SK-N-SH treated with all-trans-retinoic acid at 6 μM for 48 hours (cell line): ENCODE measurements around the gene BABAM2.

Experiments used
- ATAC-seq: fragments of 200-7000 bp; cut with Tn5 transposase; 3 replicates; pipeline ENCODE4 v1.9.1; 2020; ENCODE audit warnings: mild to moderate bottlenecking, moderate library complexity
- ARNTL ChIP-seq: fragments of 450-650 bp; formaldehyde crosslinking; IDR thresholded peaks from 2 replicates; pipeline ENCODE4 v1.5.0; 2020; ENCODE audit warnings: low read depth, mild to moderate bottlenecking, moderate library complexity, borderline replicate concordance
- BACH2 ChIP-seq: fragments of 250-450 bp; sonication (Bioruptor Pico); IDR thresholded peaks from 2 replicates; pipeline ENCODE4 v1.9.0; 2021; ENCODE audit warnings: mild to moderate bottlenecking, borderline replicate concordance
- CSDC2 ChIP-seq: fragments of 250-450 bp; sonication (Bioruptor Pico); IDR thresholded peaks from 2 replicates; pipeline ENCODE4 v1.5.0; 2020; ENCODE audit warnings: mild to moderate bottlenecking, moderate library complexity
- CSRNP3 ChIP-seq: fragments of 250-450 bp; sonication (Bioruptor Pico); IDR thresholded peaks from 2 replicates; pipeline ENCODE4 v1.5.1; 2021; ENCODE audit warnings: mild to moderate bottlenecking, moderate library complexity
- OSR1 ChIP-seq: fragments of 250-450 bp; sonication (Bioruptor Pico); IDR thresholded peaks from 2 replicates; pipeline ENCODE4 v1.8.0; 2022; ENCODE audit warnings: moderate library complexity, mild to moderate bottlenecking, inconsistent platforms
- PPARA ChIP-seq: fragments of 250-450 bp; sonication (Bioruptor Pico); IDR thresholded peaks from 2 replicates; pipeline ENCODE4 v1.5.0; 2020; ENCODE audit warnings: mild to moderate bottlenecking, borderline replicate concordance
- RARB ChIP-seq: fragments of 250-450 bp; sonication (Bioruptor Pico); IDR thresholded peaks from 2 replicates; pipeline ENCODE4 v1.8.0; 2021; ENCODE audit warnings: mild to moderate bottlenecking, moderate library complexity
- SNAI2 ChIP-seq: fragments of 250-450 bp; sonication (Bioruptor Pico); IDR thresholded peaks from 2 replicates; pipeline ENCODE4 v1.5.0; 2020; ENCODE audit warnings: mild to moderate bottlenecking, moderate library complexity
- TCF4 ChIP-seq: fragments of 250-450 bp; sonication (Bioruptor Pico); IDR thresholded peaks from 2 replicates; pipeline ENCODE4 v1.8.0; 2021; ENCODE audit warnings: mild to moderate bottlenecking, moderate library complexity, borderline replicate concordance
- TOX ChIP-seq: fragments of 250-450 bp; sonication (Bioruptor Pico); IDR thresholded peaks from 2 replicates; pipeline ENCODE4 v1.8.0; 2021; ENCODE audit warnings: mild to moderate bottlenecking, moderate library complexity, borderline replicate concordance
- TSHZ2 ChIP-seq: fragments of 250-450 bp; sonication (Bioruptor Pico); IDR thresholded peaks from 2 replicates; pipeline ENCODE4 v1.5.0; 2020; ENCODE audit warnings: mild to moderate bottlenecking, moderate library complexity
- ZC3H10 ChIP-seq: fragments of 250-450 bp; sonication (Bioruptor Pico); IDR thresholded peaks from 2 replicates; pipeline ENCODE4 v1.5.1; 2021; ENCODE audit warnings: mild to moderate bottlenecking, moderate library complexity
- ZFP3 ChIP-seq: fragments of 250-450 bp; sonication (Bioruptor Pico); IDR thresholded peaks from 2 replicates; pipeline ENCODE4 v1.5.0; 2020; ENCODE audit warnings: mild to moderate bottlenecking, moderate library complexity
- ZNF565 ChIP-seq: fragments of 450-650 bp; formaldehyde crosslinking; conservative IDR thresholded peaks from 2 replicates; pipeline ENCODE4 v1.5.0; 2020; ENCODE audit warnings: low read depth, mild to moderate bottlenecking, moderate library complexity
- ZNF70 ChIP-seq: fragments of 450-650 bp; formaldehyde crosslinking; IDR thresholded peaks from 2 replicates; pipeline ENCODE4 v1.5.0; 2020; ENCODE audit warnings: mild to moderate bottlenecking, moderate library complexity
- ZNF8 ChIP-seq: fragments of 450-650 bp; formaldehyde crosslinking; IDR thresholded peaks from 2 replicates; pipeline ENCODE4 v1.5.0; 2020; ENCODE audit warnings: mild to moderate bottlenecking, moderate library complexity
- TF ChIP-seq, protein P1 (sequence below): fragments of 250-450 bp; sonication (Bioruptor Pico); IDR thresholded peaks from 2 replicates; pipeline ENCODE4 v1.5.1; 2020; ENCODE audit warnings: low read depth, mild to moderate bottlenecking, moderate library complexity
- TF ChIP-seq, protein P2 (sequence below): fragments of 250-450 bp; sonication (Bioruptor Pico); IDR thresholded peaks from 2 replicates; pipeline ENCODE4 v1.8.0; 2021; ENCODE audit warnings: low read depth, mild to moderate bottlenecking, moderate library complexity, borderline replicate concordance

BABAM2 gene

DNA sequence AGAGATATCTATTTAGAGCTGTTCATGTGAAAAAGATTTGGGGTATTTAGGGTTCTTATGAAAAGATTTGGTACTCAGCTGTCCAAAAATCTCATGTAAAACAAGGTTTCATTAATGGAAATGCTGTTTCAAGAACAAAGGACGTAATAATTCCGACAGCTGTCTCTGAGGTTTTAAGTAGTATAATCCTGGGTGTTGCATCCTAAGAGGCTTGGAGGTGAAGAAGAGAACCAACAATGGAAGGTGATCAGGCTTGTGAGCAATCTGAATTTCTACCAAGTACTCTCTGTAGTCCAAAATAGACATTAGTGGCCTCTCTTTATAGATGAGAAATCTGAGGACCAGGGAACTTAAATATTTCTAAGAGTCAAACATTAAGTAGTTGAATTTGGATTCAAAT, 205.1 kb downstream of the BABAM2 start:
- no peak for ATAC-seq
- no peak for TF ChIP-seq RARB
- TF ChIP-seq CSRNP3 (CRISPR knock-in tag): no peak
- no peak for TF ChIP-seq TCF4 (CRISPR knock-in tag)
- TF ChIP-seq ZC3H10 (CRISPR knock-in tag): no peak
- no peak for TF ChIP-seq BACH2 (CRISPR knock-in tag)
- TF ChIP-seq ZFP3 (CRISPR knock-in tag): no peak
- TF ChIP-seq SNAI2: no peak

- ATAC-seq: peak; percentile 67
- TF ChIP-seq ZNF70 (CRISPR knock-in tag): no peak
- TF ChIP-seq, all 23 proteins: peak for 0
Observed at GRCh38 chr2:28096421-28096820, 205.9 kb downstream of the BABAM2 start.

- TF ChIP-seq TOX (CRISPR knock-in tag) (no peak), SNAI2 (no peak), CSRNP3 (CRISPR knock-in tag) (no peak), BACH2 (CRISPR knock-in tag) (no peak), ZNF565 (CRISPR knock-in tag) (no peak), CSDC2 (no peak), TSHZ2 (CRISPR knock-in tag) (no peak), TCF4 (CRISPR knock-in tag) (no peak), ZNF70 (CRISPR knock-in tag) (no peak), ARNTL (no peak), ZC3H10 (CRISPR knock-in tag) (no peak), ZNF8 (CRISPR knock-in tag) (no peak)
- TF ChIP-seq, protein P1, sequence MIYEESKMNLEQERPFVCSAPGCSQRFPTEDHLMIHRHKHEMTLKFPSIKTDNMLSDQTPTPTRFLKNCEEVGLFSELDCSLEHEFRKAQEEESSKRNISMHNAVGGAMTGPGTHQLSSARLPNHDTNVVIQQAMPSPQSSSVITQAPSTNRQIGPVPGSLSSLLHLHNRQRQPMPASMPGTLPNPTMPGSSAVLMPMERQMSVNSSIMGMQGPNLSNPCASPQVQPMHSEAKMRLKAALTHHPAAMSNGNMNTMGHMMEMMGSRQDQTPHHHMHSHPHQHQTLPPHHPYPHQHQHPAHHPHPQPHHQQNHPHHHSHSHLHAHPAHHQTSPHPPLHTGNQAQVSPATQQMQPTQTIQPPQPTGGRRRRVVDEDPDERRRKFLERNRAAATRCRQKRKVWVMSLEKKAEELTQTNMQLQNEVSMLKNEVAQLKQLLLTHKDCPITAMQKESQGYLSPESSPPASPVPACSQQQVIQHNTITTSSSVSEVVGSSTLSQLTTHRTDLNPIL: no peak
- ATAC-seq: no peak
Observed at GRCh38 chr2:28098501-28099225, 208.1 kb downstream of the BABAM2 start.

DNA sequence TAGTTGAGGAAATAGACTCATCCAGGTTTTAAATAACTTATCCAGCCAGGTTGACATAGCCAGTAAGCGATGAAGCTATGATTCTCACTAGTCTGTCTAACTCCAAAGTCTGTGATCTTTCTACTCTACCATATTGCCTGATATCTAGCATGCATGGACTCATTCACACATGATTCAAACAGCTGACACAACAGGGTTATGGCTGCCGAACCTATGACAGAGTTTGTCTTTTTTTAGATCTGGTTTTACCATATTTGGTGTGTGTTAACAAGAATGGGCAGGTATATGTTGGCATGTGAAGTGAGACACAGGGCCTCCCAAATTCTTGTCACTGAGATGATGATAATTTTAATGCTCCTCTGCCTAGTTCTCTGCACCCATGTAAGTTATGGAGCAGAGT, 210.6 kb downstream of the BABAM2 start:
- TF ChIP-seq TSHZ2 (CRISPR knock-in tag) (no peak), OSR1 (CRISPR knock-in tag) (no peak), CSDC2 (no peak), PPARA (CRISPR knock-in tag) (no peak), BACH2 (CRISPR knock-in tag) (no peak), ZNF70 (CRISPR knock-in tag) (no peak), ZNF565 (CRISPR knock-in tag) (no peak), ZC3H10 (CRISPR knock-in tag) (no peak), ZFP3 (CRISPR knock-in tag) (no peak)
- TF ChIP-seq, protein P2, sequence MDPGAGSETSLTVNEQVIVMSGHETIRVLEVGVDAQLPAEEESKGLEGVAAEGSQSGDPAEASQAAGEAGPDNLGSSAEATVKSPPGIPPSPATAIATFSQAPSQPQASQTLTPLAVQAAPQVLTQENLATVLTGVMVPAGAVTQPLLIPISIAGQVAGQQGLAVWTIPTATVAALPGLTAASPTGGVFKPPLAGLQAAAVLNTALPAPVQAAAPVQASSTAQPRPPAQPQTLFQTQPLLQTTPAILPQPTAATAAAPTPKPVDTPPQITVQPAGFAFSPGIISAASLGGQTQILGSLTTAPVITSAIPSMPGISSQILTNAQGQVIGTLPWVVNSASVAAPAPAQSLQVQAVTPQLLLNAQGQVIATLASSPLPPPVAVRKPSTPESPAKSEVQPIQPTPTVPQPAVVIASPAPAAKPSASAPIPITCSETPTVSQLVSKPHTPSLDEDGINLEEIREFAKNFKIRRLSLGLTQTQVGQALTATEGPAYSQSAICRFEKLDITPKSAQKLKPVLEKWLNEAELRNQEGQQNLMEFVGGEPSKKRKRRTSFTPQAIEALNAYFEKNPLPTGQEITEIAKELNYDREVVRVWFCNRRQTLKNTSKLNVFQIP: no peak
- no peak for ATAC-seq
